Measurements from ENCODE around the gene RXRA.

RXRA gene

GRCh38 chr9:134401391-134401790, 75.1 kb downstream of the RXRA start:
- no peak overlapping the region for H3K27ac ChIP-seq

DNA sequence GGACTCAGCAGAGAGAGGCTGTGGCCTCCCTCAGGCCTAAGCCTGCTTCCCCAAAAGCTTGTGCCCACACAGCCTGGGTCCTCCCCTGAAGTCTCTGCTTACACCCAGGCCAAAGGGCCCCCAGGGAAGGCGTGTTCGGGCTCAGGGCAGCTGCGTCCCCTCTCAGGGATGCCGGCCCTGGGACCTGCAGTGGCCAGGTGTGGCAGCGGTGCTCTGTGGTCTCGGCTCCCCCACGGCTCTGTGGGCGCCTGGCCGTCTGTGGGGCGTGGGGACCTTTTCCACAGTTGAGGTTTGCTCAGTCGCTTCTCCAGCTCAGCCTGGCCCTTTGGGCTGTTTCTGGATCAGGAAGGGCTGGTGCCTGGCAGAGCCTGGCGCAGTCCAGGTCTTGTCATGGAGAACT, 75.9 kb downstream of the RXRA start:
- no peak overlapping the region for H3K27ac ChIP-seq
- TF ChIP-seq, protein P1, sequence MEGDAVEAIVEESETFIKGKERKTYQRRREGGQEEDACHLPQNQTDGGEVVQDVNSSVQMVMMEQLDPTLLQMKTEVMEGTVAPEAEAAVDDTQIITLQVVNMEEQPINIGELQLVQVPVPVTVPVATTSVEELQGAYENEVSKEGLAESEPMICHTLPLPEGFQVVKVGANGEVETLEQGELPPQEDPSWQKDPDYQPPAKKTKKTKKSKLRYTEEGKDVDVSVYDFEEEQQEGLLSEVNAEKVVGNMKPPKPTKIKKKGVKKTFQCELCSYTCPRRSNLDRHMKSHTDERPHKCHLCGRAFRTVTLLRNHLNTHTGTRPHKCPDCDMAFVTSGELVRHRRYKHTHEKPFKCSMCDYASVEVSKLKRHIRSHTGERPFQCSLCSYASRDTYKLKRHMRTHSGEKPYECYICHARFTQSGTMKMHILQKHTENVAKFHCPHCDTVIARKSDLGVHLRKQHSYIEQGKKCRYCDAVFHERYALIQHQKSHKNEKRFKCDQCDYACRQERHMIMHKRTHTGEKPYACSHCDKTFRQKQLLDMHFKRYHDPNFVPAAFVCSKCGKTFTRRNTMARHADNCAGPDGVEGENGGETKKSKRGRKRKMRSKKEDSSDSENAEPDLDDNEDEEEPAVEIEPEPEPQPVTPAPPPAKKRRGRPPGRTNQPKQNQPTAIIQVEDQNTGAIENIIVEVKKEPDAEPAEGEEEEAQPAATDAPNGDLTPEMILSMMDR (IDR thresholded peaks at IDR 0.05) = no peak
- DNase-seq (ENCODE audit: low spot score) = no peak
- H3K4me3 ChIP-seq = no peak overlapping the region

More at GRCh38 chr9:134401391-134401790, 75.1 kb downstream of the RXRA start:
- TF ChIP-seq, protein P1 (IDR thresholded peaks at IDR 0.05) = no peak
- no peak for DNase-seq (ENCODE audit: low spot score)
- no peak overlapping the region for H3K4me3 ChIP-seq

DNA sequence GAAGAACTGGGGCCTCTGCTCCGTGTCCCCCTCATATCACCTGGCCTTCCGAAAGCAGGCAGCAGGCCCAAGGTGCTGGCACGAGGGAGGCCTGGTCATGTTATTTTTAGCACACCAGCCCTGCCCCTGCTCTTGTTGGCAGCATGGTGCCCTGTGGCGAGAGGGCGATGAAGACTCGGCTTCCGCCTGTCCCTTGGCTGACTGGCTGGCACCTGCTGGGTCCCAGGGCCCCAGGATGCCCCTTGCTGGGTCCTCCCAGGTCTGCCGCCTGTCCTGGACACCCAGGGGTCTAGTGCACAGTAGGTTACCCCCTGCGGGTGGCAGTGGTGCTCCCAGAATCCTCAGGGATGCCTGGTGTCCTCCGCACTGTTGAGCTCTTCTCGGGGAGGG, 77.0 kb downstream of the RXRA start:
- TF ChIP-seq, protein P1 (IDR thresholded peaks at IDR 0.05) = no peak
- peak overlapping the region; percentile 76 to 89 for H3K27ac ChIP-seq
- peak overlapping the region; percentile 19 for H3K4me3 ChIP-seq
- DNase-seq (ENCODE audit: low spot score) = no peak

DNA sequence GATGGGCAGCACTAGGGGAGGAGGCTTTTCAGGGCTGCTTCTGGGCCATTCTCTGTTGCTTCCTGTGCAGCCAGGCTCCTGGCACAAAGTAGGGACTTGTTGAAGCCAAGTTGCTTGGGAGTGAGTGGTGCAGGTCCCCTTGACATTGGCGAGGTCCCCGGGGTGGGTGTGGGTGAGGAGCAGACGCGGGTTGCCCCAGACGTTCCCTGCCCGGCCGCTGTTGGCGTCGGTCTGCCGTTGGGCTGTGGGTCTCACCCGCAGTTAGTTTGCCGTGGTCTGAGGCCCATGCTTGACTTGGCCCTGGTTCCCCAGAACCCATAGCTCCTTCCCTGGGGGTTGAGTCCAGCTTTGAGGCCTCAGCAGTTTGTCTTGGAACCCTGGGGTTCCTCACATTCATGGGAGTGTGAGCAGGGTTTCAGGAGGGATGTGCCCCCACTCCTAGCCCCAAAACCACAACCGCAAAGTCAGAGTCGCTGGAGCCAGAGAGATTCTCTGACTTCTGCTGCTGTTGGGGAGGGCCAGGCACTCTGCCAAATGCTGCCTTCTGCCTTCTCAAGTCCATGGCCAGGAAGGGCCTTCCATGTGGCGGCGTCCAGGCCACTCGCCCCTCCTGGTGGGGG, 77.5 kb downstream of the RXRA start:
- TF ChIP-seq, protein P1 (IDR thresholded peaks at IDR 0.05) = no peak
- DNase-seq (ENCODE audit: low spot score) = peak; percentile 85
- peak overlapping the region; percentile 76 to 89 for H3K27ac ChIP-seq
- H3K4me3 ChIP-seq = peak overlapping the region; percentile 19

DNA sequence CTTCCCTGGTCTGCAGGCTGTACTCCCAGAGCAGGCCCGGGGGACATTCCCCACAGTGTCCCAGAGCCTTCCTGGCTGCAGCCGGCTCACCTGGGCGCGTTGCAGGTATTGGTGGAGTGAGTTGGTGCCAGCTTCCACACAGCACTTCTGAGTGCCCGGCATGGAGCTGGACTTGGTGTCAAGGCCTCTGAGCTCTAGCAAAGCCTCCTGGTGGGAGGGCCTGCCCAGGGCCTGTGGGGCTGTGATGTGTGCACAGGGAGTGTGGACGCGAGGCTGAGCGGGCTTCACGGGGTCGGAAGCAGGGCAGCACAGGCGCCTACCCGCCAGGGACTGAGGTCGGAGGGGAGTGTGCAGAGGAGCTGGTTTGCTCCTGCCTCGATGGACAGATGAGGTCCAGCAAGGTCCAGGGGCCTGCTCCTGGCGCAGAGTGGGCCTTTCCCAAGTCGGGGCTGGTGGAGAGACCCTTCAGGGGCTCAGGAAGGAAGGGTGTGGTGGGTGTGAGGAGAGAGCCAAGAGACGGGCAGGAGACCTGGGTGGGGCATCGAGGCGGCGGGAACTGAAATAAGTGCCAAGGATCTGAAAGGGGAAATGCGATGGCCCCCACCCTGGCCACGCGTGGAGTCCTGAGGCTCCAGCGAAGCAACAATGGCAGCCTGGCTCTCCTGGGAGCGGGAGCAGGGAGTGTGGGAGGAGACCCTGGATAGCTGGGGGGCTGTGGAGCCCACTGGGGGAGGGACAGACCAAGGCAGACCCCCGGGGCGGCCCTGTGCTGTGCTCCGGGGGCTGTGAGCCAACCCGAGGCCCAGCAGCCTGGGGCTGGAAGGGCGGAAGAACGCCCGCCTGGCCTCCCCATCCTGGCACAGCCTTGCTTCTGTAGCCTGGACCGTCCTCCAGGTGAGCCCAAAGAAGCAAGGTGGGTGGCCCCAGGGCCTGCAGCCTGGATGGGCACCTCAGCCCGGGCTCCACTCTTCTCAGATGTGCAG, 78.4 kb downstream of the RXRA start:
- DNase-seq (ENCODE audit: low spot score) = no peak
- Histone ChIP-seq H3K4me3 (no peak overlapping the region), H3K27ac (peak overlapping the region; percentile 76 to 89)
- TF ChIP-seq, protein P1 (IDR thresholded peaks at IDR 0.05) = no peak

GRCh38 chr9:134405527-134405926, 79.3 kb downstream of the RXRA start:
- no peak for DNase-seq (ENCODE audit: low spot score)
- no peak overlapping the region for H3K4me3 ChIP-seq
- TF ChIP-seq, protein P1 (IDR thresholded peaks at IDR 0.05) = no peak
- H3K27ac ChIP-seq = peak overlapping the region in 1 of 2 donors; percentile 89

Data from coronary artery (tissue), 2 donors.